Thyroid gland (tissue), 4 donors: ENCODE data around the gene COL4A1.

Experiments
- CTCF ChIP-seq, 6 experiments: fragments of 200-600 bp in 3 of 6; fragments of 450-650 bp in 3 of 6; sonication (generic) in 3 of 6; IDR thresholded peaks; one replicate each; pipeline ENCODE4 v1.5.1; 2016 to 2019; ENCODE audit warnings: antibody characterized with exemption in 6 of 6, mild to moderate bottlenecking in 2 of 6, inconsistent platforms in 1 of 6, moderate library complexity in 1 of 6
- POLR2A ChIP-seq, 2 donors: fragments of 450-650 bp; IDR thresholded peaks; one replicate each; pipeline ENCODE4 v1.6.1; 2017; ENCODE audit warnings: antibody characterized with exemption in 2 of 2, mild to moderate bottlenecking in 2 of 2, moderate library complexity in 1 of 2

- no peak for TF ChIP-seq CTCF (IDR thresholded peaks at IDR 0.05)
- TF ChIP-seq POLR2A (IDR thresholded peaks at IDR 0.05) = no peak
Observed at GRCh38 chr13:110301606-110302553, 5.1 kb downstream of the COL4A1 start.
